Stimulated activated CD8-positive, alpha-beta memory T cell treated with anti-CD3 and anti-CD28 coated beads, Interleukin-12 subunit alpha, Interleukin-12 subunit beta, amount 100 ng/mL, for 24 hours (primary cell): ENCODE data around the gene PTAFR.

ENCODE experiments used
- DNase-seq: peaks from one replicate; pipeline ENCODE4 v3.0.0-alpha.2; 2020; ENCODE audit errors: extremely low read depth

Gene PTAFR

DNA sequence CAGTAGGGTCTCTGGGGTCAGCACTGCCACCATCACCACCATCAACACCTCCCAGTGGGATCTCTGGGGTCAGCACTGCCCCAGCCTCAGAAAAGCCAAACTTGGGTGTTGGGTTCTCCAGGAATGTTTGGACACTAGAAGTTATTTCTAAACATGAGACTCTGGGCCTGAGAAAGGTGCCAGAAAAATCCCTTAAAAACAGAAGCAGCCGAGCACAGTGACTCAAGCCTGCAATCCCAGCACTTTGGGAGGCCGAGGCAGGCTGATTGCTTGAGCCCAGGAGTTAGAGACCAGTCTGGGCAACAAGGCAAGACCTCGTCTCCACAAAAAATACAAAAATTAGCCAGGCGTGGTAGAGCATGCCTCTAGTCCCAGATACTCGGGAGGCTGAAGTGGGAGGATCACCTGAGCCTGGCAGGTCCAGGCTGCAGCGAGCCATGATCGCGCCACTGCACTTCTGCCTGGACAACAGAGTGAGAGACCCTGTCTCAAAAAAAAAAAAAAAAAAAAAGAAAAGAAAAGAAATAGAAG is 470 bp downstream of the PTAFR start:
- no peak for DNase-seq

DNA sequence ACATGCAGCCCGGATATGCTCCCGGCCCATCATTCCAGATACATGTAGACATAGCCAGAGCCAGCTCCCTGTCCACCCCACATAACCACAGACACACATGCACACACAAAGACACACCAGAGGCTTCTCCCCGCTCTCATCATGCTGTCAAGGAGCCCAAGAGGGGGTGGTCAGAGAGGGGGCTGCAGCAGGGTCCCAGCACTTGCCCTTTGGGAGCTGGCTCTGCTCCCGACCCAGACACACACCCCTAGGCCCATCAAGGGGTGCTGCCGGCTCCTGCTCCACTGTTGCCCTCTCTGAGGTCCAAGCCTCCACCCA is 2.6 kb downstream of the PTAFR start:
- DNase-seq, result no peak

GRCh38 chr1:28173151-28173979 is 3.1 kb downstream of the PTAFR start:
- DNase-seq, result no peak

GRCh38 chr1:28172713-28173150 is 3.8 kb downstream of the PTAFR start:
- no peak for DNase-seq

DNA sequence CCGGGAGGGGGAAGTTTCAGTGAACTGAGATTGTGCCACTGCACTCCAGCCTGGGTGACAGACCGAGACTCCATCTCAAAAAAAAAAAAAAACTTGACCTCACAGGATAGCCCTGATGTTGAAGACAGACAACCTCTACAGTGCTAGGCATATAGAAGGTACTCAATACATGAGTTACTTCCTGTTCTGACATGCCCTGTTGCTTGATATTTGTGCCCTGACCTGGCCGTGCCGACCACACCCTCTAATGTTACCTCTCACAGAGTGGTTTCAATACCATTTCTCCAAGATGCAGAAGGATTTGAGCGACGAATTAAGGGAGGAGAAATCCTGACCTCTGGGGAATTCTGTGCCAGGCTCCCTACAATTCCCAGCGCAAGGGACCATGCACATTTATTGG is 5.2 kb downstream of the PTAFR start:
- DNase-seq, result no peak

- no peak for DNase-seq
Measured at GRCh38 chr1:28170001-28170596, 6.4 kb downstream of the PTAFR start.

GRCh38 chr1:28163496-28164161 is 12.9 kb downstream of the PTAFR start:
- DNase-seq, result no peak

- DNase-seq, result no peak
Measured at GRCh38 chr1:28162151-28162550, 14.3 kb downstream of the PTAFR start.

DNA sequence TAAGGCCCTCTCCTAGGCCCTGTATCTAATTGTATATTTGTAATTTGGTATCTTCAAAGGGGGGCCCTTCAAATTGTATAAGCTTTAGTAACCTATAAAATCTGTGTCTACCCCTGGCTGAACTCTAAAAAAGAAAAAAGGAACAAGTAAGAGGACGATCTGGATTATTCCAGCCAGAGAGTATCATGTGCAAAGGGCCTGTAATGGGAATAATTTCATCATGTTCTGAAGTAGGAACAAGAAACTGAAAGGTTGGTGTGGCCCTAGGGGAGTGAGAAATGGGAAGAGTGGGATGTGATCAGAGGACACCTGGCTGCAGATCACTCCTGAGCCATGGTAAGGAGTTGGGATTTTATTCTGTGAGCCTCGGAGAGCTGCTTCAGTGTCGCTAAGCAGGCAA is 14.7 kb downstream of the PTAFR start:
- DNase-seq, result no peak

- DNase-seq, result no peak
Measured at GRCh38 chr1:28160782-28161266, 15.7 kb downstream of the PTAFR start.

GRCh38 chr1:28159680-28160079 is 16.8 kb downstream of the PTAFR start:
- DNase-seq, result no peak

DNA sequence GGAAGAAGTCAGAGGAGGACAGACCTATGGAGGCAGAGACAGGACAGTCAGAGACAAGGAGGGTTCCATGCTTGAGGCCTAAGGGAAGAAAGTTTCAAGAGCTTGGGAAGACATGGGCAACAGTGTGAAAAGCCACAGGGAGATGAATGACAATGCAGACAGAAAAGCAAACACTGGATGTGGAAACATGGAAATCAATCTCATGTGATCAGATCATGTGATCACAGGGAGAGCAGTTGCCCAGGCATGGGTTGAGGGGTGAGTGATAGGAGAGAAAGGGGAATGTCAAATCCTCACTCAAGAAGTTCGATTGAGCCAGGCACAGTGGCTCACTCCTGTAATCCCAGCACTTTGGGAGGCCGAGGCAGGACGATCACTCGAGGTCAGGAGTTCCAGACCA is 17.2 kb downstream of the PTAFR start:
- no peak for DNase-seq

DNA sequence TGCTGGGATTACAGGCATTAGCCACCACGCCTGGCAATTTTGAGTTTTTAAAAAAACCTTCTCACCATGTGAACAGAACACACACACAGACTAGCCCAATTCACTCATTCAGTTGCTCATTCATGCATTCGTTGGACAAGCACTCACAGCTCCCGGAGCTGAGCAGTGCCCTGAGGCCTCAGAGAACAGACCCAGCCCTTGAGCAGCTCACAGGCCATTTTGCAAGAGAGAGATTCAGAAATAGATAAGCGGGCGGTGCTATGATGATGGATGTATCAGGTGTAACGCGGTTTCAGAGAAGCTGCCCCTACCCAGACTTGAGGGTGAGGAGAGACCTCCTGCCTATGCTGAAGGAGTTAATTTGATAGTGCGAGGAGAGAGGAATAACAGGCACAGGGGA is 18.6 kb downstream of the PTAFR start:
- no peak for DNase-seq

- no peak for DNase-seq
Measured at GRCh38 chr1:28156821-28157220, 19.7 kb downstream of the PTAFR start.

GRCh38 chr1:28155628-28156027 is 20.9 kb downstream of the PTAFR start:
- no peak for DNase-seq

DNA sequence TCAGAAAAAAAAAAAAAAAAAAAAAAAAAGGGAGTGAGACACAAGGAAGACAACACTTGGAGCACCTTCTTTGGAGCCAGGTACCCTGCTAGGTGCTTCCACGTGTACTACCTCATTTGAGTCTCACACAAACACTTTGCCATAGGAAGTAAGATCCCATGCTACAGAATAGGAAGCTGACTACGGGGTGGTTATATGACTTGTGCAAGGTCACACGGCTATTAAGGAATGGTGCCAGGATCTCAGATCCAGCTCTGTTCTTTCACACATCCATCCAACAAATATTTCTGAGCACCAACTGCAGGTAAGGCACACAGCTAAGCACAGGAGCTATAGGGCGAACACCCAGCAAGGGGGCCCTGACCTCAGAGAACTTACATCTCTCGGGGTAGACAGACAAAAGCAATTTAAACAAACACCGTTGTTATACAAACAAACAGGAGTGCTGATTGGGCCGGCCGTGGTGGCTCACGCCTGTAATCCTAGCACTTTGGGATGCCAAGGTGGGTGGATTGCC is 22.4 kb downstream of the PTAFR start:
- no peak for DNase-seq

- DNase-seq, result no peak
Measured at GRCh38 chr1:28150125-28150780, 26.2 kb downstream of the PTAFR start.

DNA sequence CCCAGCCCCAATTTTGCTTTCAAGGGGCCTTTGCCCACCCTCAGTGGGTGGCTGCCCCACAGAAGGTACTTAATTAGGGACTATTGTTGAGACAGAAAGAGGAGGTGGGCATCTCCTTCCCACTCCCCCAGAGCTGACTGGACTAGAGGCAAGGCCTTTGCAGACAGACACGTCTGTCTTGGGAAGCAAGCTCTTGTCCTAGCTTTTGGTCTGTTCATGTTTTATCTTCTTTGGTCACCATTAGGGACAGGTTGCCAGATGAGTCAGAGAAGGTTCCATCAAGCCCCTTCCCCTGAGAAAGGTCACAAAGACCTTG is 27.7 kb downstream of the PTAFR start:
- DNase-seq, result no peak

DNA sequence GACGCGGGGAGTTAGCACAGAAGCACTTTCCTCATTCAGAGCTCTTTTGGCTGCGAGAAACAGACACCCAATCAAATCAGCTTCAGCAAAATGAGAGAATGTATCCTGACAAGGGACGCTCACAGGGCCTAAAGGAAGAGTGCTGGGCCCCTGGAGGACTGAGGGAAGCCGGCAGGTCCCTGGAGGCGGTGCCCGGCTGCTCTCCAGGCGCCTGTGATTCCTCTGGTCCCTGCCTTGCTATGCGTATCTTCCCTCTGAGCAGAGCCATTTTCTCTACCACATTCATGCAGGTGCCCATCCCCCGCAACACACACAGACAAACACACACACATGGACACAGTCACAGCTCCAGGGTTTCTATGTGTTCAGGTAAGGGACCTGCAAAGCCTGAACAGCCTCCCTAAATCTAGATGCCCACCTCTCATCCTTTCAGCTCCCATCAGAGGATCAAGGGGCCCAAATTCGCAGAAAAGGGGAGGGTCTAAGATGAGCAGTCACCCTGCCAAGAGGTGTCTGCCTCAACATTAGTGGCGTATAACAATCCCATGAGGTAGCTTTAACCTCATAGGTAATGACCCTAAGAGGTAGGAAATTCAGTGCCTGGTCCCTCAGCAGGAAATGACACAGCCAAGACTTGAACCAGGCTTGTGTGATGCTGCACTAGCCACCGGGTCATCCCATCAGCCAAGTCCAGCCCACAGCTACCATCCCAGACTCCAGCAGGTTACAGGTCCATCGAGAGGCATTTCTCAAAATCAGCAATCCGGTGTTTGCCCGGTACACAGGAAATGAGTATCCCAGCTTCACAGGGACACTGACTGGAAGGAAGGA is 29.0 kb downstream of the PTAFR start:
- DNase-seq, result no peak

- DNase-seq, result no peak
Measured at GRCh38 chr1:28145728-28146127, 30.8 kb downstream of the PTAFR start.
